ENCODE measurements around the gene CDH4. TPM values are rescaled to one million over a fixed set of nuclear protein-coding genes. Genes with fewer than 3 reads are reported as not detected.

CDH4 gene
- total and polyA plus RNA-seq, 2 of the 8 experiments (the other 6 are each of a cell fraction or from before 2014, with no cell fraction given) = 4.3 to 7.9 TPM

- peaks cover 3 to 5% of the 10 kb centered on the region in 2 experiments; a peak in 2 of 4 replicates for H3K9me3 ChIP-seq (ENCODE audit: insufficient read depth in 2 of 2, low read depth in 1 of 2, low read length in 1 of 2)
- H3K18ac ChIP-seq (ENCODE audit: extremely low read depth, low read length) = peak overlapping the region; percentile 48; the same call in 1 of the 2 replicates
- H3K9ac ChIP-seq (replicated peaks in 1 of 4; ENCODE audit: extremely low read depth in 1 of 4, low read depth in 3 of 4, low read length in 3 of 4) = no peak overlapping the region
- H2BK15ac ChIP-seq (ENCODE audit: low read length) = no peak overlapping the region
- H3K79me1 ChIP-seq (ENCODE audit: low read depth, low read length) = no peaks in the 10 kb centered on the region
- WGBS, 2 experiments (ENCODE audit: extremely low coverage in 1 of 2, insufficient coverage in 1 of 2, insufficient read length in 1 of 2, insufficient replicate concordance in 2 of 2, low coverage in 1 of 2, low lambda C conversion rate in 2 of 2, missing lambda C conversion rate in 1 of 2) = 69% methylated on average over 3 of the region's 7 CpGs; no CpG with 5 or more reads in 1 of the 2 experiments
- H4K20me1 ChIP-seq (replicated peaks in 1 of 2; ENCODE audit: control insufficient read depth in 1 of 2, insufficient read depth in 2 of 2, low read length in 2 of 2) = peaks cover 0 to 3% of the 10 kb centered on the region in 2 experiments
- H2BK12ac ChIP-seq (ENCODE audit: low read depth, low read length) = no peak overlapping the region; the same call in 1 of the 2 replicates
- no peak overlapping the region for H2BK5ac ChIP-seq (ENCODE audit: low read depth, low read length)
- H3K4me3 ChIP-seq (ENCODE audit: extremely low read depth in 1 of 4, insufficient read depth in 2 of 4, low read depth in 3 of 4, low read length in 4 of 4) = no peak overlapping the region
- no peaks in the 10 kb centered on the region for H3K79me2 ChIP-seq (ENCODE audit: control insufficient read depth in 1 of 2, insufficient read depth in 2 of 2, low read length in 2 of 2)
- H3K4me1 ChIP-seq (replicated peaks in 1 of 4; ENCODE audit: control insufficient read depth in 3 of 4, insufficient read depth in 4 of 4, low read length in 3 of 4) = peaks cover 0 to 9% (median 5%) of the 10 kb centered on the region in 4 experiments; a peak in 4 of 7 replicates
- no peak overlapping the region for H4K8ac ChIP-seq (ENCODE audit: extremely low read depth, insufficient read depth, low read length)
- peak overlapping the region in 1 of 2 experiments; percentile 54; a peak in 1 of 4 replicates for H3K4me2 ChIP-seq (ENCODE audit: insufficient read depth in 1 of 2, low read depth in 2 of 2, low read length in 2 of 2)
- no peak overlapping the region for H3K14ac ChIP-seq (ENCODE audit: insufficient read length)
- POLR2A ChIA-PET (ENCODE audit: partially characterized antibody) = interaction anchor here (0.7 kb wide), 1 partner anchor 314 kb away, joined by 3 read pairs; no protein-coding TSS in a partner anchor
- H3K36me3 ChIP-seq (ENCODE audit: control insufficient read depth in 2 of 4, insufficient read depth in 4 of 4, low read length in 3 of 4) = no peaks in the 10 kb centered on the region
- no peak overlapping the region for H4K5ac ChIP-seq (ENCODE audit: insufficient read length, low read depth, low read length)
- DNase-seq (ENCODE audit: low read depth in 1 of 2, low spot score in 2 of 2) (no peak), FAIRE-seq (no peak)
- CTCF ChIA-PET (ENCODE audit: partially characterized antibody) = interaction anchor here (0.6 kb wide), 1 partner anchor 24 kb away, joined by 3 read pairs; no protein-coding TSS in a partner anchor
- H3K27me3 ChIP-seq (replicated peaks in 1 of 4; ENCODE audit: control insufficient read depth in 3 of 4, extremely low read depth in 1 of 4, insufficient read depth in 3 of 4, low read length in 3 of 4) = peaks cover 0 to 4% (median 2%) of the 10 kb centered on the region in 4 experiments; a peak in 3 of 7 replicates
- H2AK5ac ChIP-seq (ENCODE audit: low read depth, low read length) = 0 out of 2 replicates have a peak overlapping the region, but pooled peaks have one; percentile 24
- H3K23me2 ChIP-seq (ENCODE audit: low read depth, low read length) = peaks cover 5% of the 10 kb centered on the region; the same call in 1 of the 2 replicates
- H3K27ac ChIP-seq (ENCODE audit: low read depth, low read length) = no peak overlapping the region
- no peak overlapping the region for H3K4ac ChIP-seq (replicated peaks; ENCODE audit: insufficient read length, low read depth, low read length)
- no peak overlapping the region for H2AFZ ChIP-seq (ENCODE audit: low read length)
- H4K91ac ChIP-seq (replicated peaks; ENCODE audit: insufficient read length, low read length) = no peak overlapping the region
- H2BK20ac ChIP-seq (ENCODE audit: low read length) = no peak overlapping the region
- no peak overlapping the region for H2BK120ac ChIP-seq (replicated peaks; ENCODE audit: low read depth, low read length)
- H3K56ac ChIP-seq (replicated peaks; ENCODE audit: insufficient read length, low read depth, low read length) = no peak overlapping the region
- H3K23ac ChIP-seq (ENCODE audit: insufficient read length) = no peak overlapping the region
- TF ChIP-seq YY1 (IDR thresholded peaks at IDR 0.05; ENCODE audit: low read depth, low read length) (no peak), NANOG (IDR thresholded peaks at IDR 0.05; ENCODE audit: insufficient read depth, low read depth, low read length, poor library complexity, severe bottlenecking) (no peak), TEAD4 (IDR thresholded peaks at IDR 0.05; ENCODE audit: low read depth, low read length) (no peak), EZH2 (IDR thresholded peaks at IDR 0.05; ENCODE audit: low read depth, low read length, severe bottlenecking) (no peak), ASH2L (IDR thresholded peaks at IDR 0.05; ENCODE audit: low read length) (no peak), ATF3 (IDR thresholded peaks at IDR 0.05; ENCODE audit: insufficient read depth, low read depth, low read length) (no peak), SP2 (IDR thresholded peaks at IDR 0.05; ENCODE audit: low read length) (no peak), RBBP5 (IDR thresholded peaks at IDR 0.05; ENCODE audit: borderline replicate concordance, low read depth, low read length) (no peak), RFX5 (IDR thresholded peaks at IDR 0.05; ENCODE audit: borderline replicate concordance, low read depth, low read length) (no peak)
Measured at GRCh38 chr20:61387954-61388348, 135.9 kb downstream of the CDH4 start.

Data from H1 (cell line).